Measurements from ENCODE around the gene CHP2.

GRCh38 chr16:23802776-23803175 is 48.0 kb downstream of the CHP2 start:
- TF ChIP-seq CTCF (IDR thresholded peaks at IDR 0.05) (no peak), POLR2A (IDR thresholded peaks at IDR 0.05) (no peak)

All from testis (tissue), 2 donors.